NOMO-1 treated with DMSO at 0.1 percent for 48 hours (cell line): Measurements from ENCODE around the gene SPP1.
A peak's percentile ranks its signal among the peaks of the same experiment; 100 is the strongest.
"Not testable (repeated sequence)": the region's sequence is repeated elsewhere in the genome, so short reads cannot be mapped to it uniquely, and the experiment has no call there.

Experiments used
- DNase-seq: peaks from one replicate; lab custom pipeline; 2025; ENCODE audit not compliant: unreplicated experiment; lab: John Stamatoyannopoulos, UW

SPP1 gene

DNA sequence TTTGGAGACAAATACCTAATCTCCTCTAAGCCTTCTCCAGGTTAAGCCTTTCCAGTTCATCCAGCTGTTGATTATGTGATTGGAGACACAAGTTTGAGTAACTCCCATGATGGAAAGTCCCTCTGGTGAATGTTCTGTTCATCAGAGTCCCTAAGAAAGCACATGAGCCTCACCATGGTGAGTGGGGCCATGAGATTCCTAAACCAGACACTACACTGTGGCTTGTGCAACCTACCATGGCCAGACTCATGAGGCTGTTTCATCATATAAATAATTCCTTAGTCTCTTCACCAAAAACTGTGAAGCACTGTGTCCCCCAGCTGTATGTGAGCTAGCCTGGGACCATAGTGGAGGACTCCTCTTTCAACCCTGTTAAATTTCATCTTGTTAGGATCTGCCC, 46.3 kb downstream of the SPP1 start:
- no peak for DNase-seq

GRCh38 chr4:88022289-88022688, 46.8 kb downstream of the SPP1 start:
- no peak for DNase-seq

DNA sequence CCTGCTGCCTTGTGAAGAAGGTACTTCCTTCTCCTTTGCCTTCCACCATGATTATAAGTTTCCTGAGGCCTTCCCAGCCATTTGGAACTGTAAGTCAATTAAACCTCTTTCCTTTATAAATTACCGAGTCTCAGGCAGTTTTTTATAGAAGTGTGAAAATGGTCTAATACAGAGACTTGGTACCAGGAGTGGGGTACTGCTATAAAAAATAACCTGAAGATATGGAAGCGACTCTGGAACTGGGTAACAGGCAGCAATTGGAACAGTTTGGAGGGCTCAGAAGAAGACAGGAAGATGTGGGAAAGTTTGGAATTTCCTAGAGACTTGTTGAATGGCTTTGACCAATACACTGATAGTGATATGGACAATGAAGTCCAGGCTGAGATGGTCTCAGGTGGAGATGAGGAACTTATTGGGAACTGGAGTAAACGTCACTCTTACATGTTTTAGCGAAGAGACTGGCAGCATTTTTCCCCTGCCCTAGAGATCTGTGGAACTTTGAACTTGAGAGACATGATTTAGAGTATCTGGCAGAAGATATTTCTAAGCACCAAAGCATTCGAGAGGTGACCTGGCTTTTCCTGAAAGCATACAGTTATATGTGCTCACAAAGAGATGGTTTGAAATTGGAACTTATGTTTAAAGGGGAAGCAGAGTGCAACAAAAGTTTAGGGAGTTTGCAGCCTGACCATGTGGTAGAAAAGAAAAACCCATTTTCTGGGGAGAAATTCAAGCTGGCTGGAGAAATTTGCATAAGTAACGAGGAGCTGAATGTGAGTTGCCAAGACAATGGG, 50.6 kb downstream of the SPP1 start:
- not testable (repeated sequence) for DNase-seq

DNA sequence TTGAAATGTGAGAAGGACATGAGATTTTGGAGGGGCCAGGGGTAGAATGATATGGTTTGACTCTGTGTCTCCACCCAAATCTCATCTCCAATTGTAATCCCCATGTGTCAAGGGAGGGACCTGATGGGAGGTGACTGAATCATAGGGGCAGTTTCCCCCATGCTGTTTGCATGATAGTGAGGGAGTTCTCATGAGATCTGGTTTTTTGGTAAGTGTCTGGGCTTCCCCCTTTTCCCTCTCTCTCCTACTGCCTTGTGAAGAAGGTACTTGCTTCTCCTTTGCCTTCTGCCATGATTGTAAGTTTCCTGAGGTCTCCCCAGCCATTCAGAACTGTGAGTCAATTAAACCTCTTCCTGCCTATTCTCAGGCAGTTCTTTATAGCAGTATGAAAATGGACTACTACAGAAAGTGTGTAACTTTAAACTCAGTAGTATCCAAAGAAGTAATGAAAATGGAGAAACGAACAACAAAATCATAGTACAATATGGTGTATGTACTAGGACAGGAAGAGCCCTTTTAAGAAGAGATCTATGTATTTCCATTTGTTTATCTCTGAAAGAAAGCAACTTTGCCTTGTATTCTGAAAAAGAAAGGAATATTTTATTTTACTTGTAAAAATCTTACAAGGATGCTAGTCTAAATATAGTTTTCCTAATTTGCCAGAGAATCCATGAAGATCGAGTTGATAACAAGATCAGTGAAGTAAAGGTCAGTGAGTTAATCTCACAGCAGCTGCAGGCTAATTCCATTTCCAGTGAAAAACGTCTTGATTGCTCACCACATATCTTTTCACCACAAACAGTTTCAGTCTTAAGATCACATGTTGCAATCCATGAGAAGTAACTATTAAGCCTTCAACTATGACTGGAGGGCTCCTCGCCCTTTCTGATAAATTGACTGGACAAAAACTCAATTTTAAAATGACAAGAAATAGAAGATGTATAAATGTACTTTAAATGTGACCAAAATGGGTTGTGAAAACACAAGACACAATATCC, 52.4 kb downstream of the SPP1 start:
- peak; percentile 73 for DNase-seq

DNA sequence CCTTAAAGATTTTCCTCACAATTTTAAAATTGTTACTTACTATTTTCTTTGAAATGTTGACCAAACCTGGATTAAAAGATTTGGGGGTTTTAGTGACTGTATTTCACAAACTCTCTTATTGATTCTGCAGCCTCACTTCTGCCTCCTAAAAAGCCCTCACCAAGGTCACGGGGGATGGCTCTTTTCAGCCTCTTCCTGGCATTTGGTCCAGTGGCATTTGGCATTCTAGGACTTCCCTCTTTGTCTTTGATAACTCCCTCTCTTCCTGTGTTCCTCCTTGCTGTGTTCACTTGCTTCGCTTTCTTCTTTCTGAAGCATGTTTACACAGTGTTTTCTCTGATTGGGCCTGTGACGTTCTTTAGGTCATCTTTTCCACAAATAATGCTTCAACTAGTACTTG, 53.4 kb downstream of the SPP1 start:
- no peak for DNase-seq

GRCh38 chr4:88029556-88029955, 54.0 kb downstream of the SPP1 start:
- DNase-seq, result no peak

GRCh38 chr4:88030565-88031310, 55.2 kb downstream of the SPP1 start:
- DNase-seq, result no peak
